Trophoblast cell (in vitro differentiated cells and primary cell): ENCODE measurements around the gene C3orf85.
"Not testable (repeated sequence)": the region's sequence is repeated elsewhere in the genome, so short reads cannot be mapped to it uniquely, and the experiment has no call there.

ENCODE experiments used
- DNase-seq, 2 donors: peaks; one replicate each; pipeline ENCODE4 v3.0.0-alpha.2; 2016
- H2AFZ ChIP-seq: 2 replicates; pipeline ENCODE4 v1.6.1; 2013; ENCODE audit warnings: low read length, moderate library complexity, mild to moderate bottlenecking; ENCODE audit not compliant: insufficient read depth, poor library complexity
- H2AK5ac ChIP-seq: 2 replicates; pipeline ENCODE4 v1.6.1; 2013; ENCODE audit warnings: mild to moderate bottlenecking, low read length
- H2BK120ac ChIP-seq: 2 replicates; pipeline ENCODE4 v1.6.1; 2013; ENCODE audit warnings: low read length, mild to moderate bottlenecking, moderate library complexity; ENCODE audit not compliant: insufficient read depth, poor library complexity
- H2BK12ac ChIP-seq: 2 replicates; pipeline ENCODE4 v1.6.1; 2013; ENCODE audit warnings: mild to moderate bottlenecking, low read length, moderate library complexity
- H2BK5ac ChIP-seq: 2 replicates; pipeline ENCODE4 v1.6.1; 2013; ENCODE audit warnings: low read length, low read depth, moderate library complexity, mild to moderate bottlenecking; ENCODE audit not compliant: poor library complexity
- H3K14ac ChIP-seq: 2 replicates; pipeline ENCODE4 v1.6.1; 2013; ENCODE audit warnings: mild to moderate bottlenecking, low read length
- H3K18ac ChIP-seq: 2 replicates; pipeline ENCODE4 v1.6.1; 2013; ENCODE audit warnings: mild to moderate bottlenecking, low read length
- H3K23ac ChIP-seq: 2 replicates; pipeline ENCODE4 v1.6.1; 2013; ENCODE audit warnings: low read length
- H3K27ac ChIP-seq: 2 replicates; pipeline ENCODE4 v1.5.1; 2013; ENCODE audit warnings: low read depth, mild to moderate bottlenecking, inconsistent platforms, low read length, moderate library complexity
- H3K27me3 ChIP-seq: 2 replicates; pipeline ENCODE4 v1.6.1; 2013; ENCODE audit warnings: inconsistent platforms, mild to moderate bottlenecking, low read length, moderate library complexity; ENCODE audit not compliant: insufficient read depth
- H3K36me3 ChIP-seq, 2 experiments: 1 replicate in 1 of 2; 2 replicates in 1 of 2; pipeline ENCODE4 v1.6.1; 2013; ENCODE audit warnings: low read length in 2 of 2, mild to moderate bottlenecking in 2 of 2, moderate library complexity in 1 of 2; ENCODE audit not compliant: insufficient read depth in 2 of 2, control insufficient read depth in 1 of 2
- H3K4ac ChIP-seq: 2 replicates; pipeline ENCODE4 v1.6.1; 2013; ENCODE audit warnings: low read depth, mild to moderate bottlenecking, low read length, moderate library complexity
- H3K4me1 ChIP-seq, 2 experiments: 1 replicate in 1 of 2; 2 replicates in 1 of 2; pipeline ENCODE4 v1.6.1; 2013; ENCODE audit warnings: low read length in 2 of 2, mild to moderate bottlenecking in 2 of 2, moderate library complexity in 1 of 2; ENCODE audit not compliant: insufficient read depth in 2 of 2, control insufficient read depth in 1 of 2
- H3K4me2 ChIP-seq: 2 replicates; pipeline ENCODE4 v1.6.1; 2013; ENCODE audit warnings: inconsistent platforms, mild to moderate bottlenecking, low read length, moderate library complexity
- H3K4me3 ChIP-seq: 2 replicates; pipeline ENCODE4 v1.5.1; 2013; ENCODE audit warnings: mild to moderate bottlenecking, low read depth, low read length, inconsistent platforms
- H3K79me1 ChIP-seq: one replicate; pipeline ENCODE4 v1.6.1; 2013; ENCODE audit warnings: low read length
- H3K79me2 ChIP-seq: 2 replicates; pipeline ENCODE4 v1.6.1; 2013; ENCODE audit warnings: low read length, mild to moderate bottlenecking; ENCODE audit not compliant: control insufficient read depth, insufficient read depth, poor library complexity
- H3K9ac ChIP-seq: 2 replicates; pipeline ENCODE4 v1.6.1; 2013; ENCODE audit warnings: mild to moderate bottlenecking, low read length
- H3K9me3 ChIP-seq: 2 replicates; pipeline ENCODE4 v1.6.1; 2013; ENCODE audit warnings: low read depth, mild to moderate bottlenecking, control low read depth, inconsistent platforms, low read length; ENCODE audit not compliant: insufficient read depth
- H4K12ac ChIP-seq: 2 replicates; pipeline ENCODE4 v1.6.1; 2013; ENCODE audit warnings: low read depth, mild to moderate bottlenecking, low read length, moderate library complexity
- H4K8ac ChIP-seq: 2 replicates; pipeline ENCODE4 v1.6.1; 2013; ENCODE audit warnings: low read depth, mild to moderate bottlenecking, low read length, moderate library complexity
- H4K91ac ChIP-seq: one replicate; pipeline ENCODE4 v1.6.1; 2013; ENCODE audit warnings: low read depth, mild to moderate bottlenecking, low read length, moderate library complexity
- WGBS: extraction: QIAGEN DNeasy Blood & Tissue Kit; methylation state at CpG from one replicate; pipeline ENCODE4 v1.1.7; 2013; ENCODE audit warnings: missing lambda C conversion rate; ENCODE audit not compliant: insufficient read length, insufficient coverage; ENCODE audit errors: extremely low coverage; 5-methylcytosine and 5-hydroxymethylcytosine counted together

Gene C3orf85

GRCh38 chr3:109132801-109133473 lies 3.6 kb upstream of the C3orf85 start:
- Histone ChIP-seq H3K14ac (no peak overlapping the region), H4K12ac (no peak overlapping the region), H2BK120ac (no peak overlapping the region), H3K9ac (no peak overlapping the region), H3K79me1 (no peaks in the 10 kb centered on the region), H3K18ac (no peak overlapping the region), H3K4me2 (no peak overlapping the region), H2BK12ac (no peak overlapping the region), H3K4me3 (no peak overlapping the region), H2AK5ac (no peak overlapping the region), H4K8ac (no peak overlapping the region), H3K27ac (no peak overlapping the region), H2BK5ac (no peak overlapping the region), H2AFZ (no peak overlapping the region), H3K4ac (no peak overlapping the region), H3K79me2 (no peaks in the 10 kb centered on the region), H4K91ac (no peak overlapping the region), H3K4me1 (no peaks in the 10 kb centered on the region), H3K9me3 (no peaks in the 10 kb centered on the region), H3K27me3 (no peaks in the 10 kb centered on the region), H3K23ac (no peak overlapping the region), H3K36me3 (no peaks in the 10 kb centered on the region)
- no CpG with 5 or more reads among the region's 5 CpGs for WGBS
- no peak for DNase-seq

GRCh38 chr3:109133474-109133816 lies 3.1 kb upstream of the C3orf85 start:
- not testable (repeated sequence) for H3K4me2 ChIP-seq, H2BK5ac ChIP-seq, H3K36me3 ChIP-seq, H3K4me1 ChIP-seq, H3K4ac ChIP-seq, H3K4me3 ChIP-seq, H2AK5ac ChIP-seq, H2AFZ ChIP-seq, H4K91ac ChIP-seq, H3K79me1 ChIP-seq, H2BK12ac ChIP-seq, H3K27ac ChIP-seq, H3K27me3 ChIP-seq, H3K79me2 ChIP-seq, H3K14ac ChIP-seq, DNase-seq, H3K9me3 ChIP-seq, H2BK120ac ChIP-seq, H4K12ac ChIP-seq, H3K23ac ChIP-seq, H3K18ac ChIP-seq, H4K8ac ChIP-seq, H3K9ac ChIP-seq
- WGBS = no CpG with 5 or more reads among the region's 5 CpGs

- H3K27ac ChIP-seq = no peak overlapping the region
- H3K23ac ChIP-seq = no peak overlapping the region
- H3K14ac ChIP-seq = no peak overlapping the region
- H3K27me3 ChIP-seq = no peaks in the 10 kb centered on the region
- no peak overlapping the region for H3K4me2 ChIP-seq
- H3K4me1 ChIP-seq = no peaks in the 10 kb centered on the region
- no peak overlapping the region for H2AK5ac ChIP-seq
- no peak overlapping the region for H3K9ac ChIP-seq
- no peak overlapping the region for H2AFZ ChIP-seq
- H3K18ac ChIP-seq = no peak overlapping the region
- H3K79me1 ChIP-seq = no peaks in the 10 kb centered on the region
- H2BK120ac ChIP-seq = no peak overlapping the region
- no CpG with 5 or more reads among the region's 2 CpGs for WGBS
- no peaks in the 10 kb centered on the region for H3K36me3 ChIP-seq
- H4K91ac ChIP-seq = no peak overlapping the region
- no peak overlapping the region for H2BK12ac ChIP-seq
- H4K8ac ChIP-seq = no peak overlapping the region
- H3K9me3 ChIP-seq = no peaks in the 10 kb centered on the region
- H3K79me2 ChIP-seq = no peaks in the 10 kb centered on the region
- no peak for DNase-seq
- no peak overlapping the region for H4K12ac ChIP-seq
- H2BK5ac ChIP-seq = no peak overlapping the region
- no peak overlapping the region for H3K4me3 ChIP-seq
- H3K4ac ChIP-seq = no peak overlapping the region
Observed at GRCh38 chr3:109137761-109138160, 1.2 kb downstream of the C3orf85 start.

- Histone ChIP-seq H3K36me3 (no peaks in the 10 kb centered on the region), H3K18ac (no peak overlapping the region), H3K14ac (no peak overlapping the region), H4K91ac (no peak overlapping the region), H3K4me1 (no peaks in the 10 kb centered on the region), H3K9me3 (no peaks in the 10 kb centered on the region), H4K8ac (no peak overlapping the region), H2BK12ac (no peak overlapping the region), H4K12ac (no peak overlapping the region), H3K27me3 (no peaks in the 10 kb centered on the region), H3K79me1 (no peaks in the 10 kb centered on the region), H2AFZ (no peak overlapping the region), H3K9ac (no peak overlapping the region), H3K4ac (no peak overlapping the region), H2BK5ac (no peak overlapping the region), H2AK5ac (no peak overlapping the region), H3K79me2 (no peaks in the 10 kb centered on the region), H3K4me3 (no peak overlapping the region), H3K4me2 (no peak overlapping the region), H3K23ac (no peak overlapping the region), H2BK120ac (no peak overlapping the region), H3K27ac (no peak overlapping the region)
- WGBS = no CpG with 5 or more reads among the region's 4 CpGs
- DNase-seq = no peak
Observed at GRCh38 chr3:109140318-109140717, 3.8 kb downstream of the C3orf85 start.
